ENCODE measurements around the gene PDE11A. TPM values are rescaled to one million over a fixed set of nuclear protein-coding genes. Genes with fewer than 3 reads are reported as not detected.

The PDE11A gene
- total RNA-seq, 1 experiment from 2014 or later: 0.61 TPM

DNA sequence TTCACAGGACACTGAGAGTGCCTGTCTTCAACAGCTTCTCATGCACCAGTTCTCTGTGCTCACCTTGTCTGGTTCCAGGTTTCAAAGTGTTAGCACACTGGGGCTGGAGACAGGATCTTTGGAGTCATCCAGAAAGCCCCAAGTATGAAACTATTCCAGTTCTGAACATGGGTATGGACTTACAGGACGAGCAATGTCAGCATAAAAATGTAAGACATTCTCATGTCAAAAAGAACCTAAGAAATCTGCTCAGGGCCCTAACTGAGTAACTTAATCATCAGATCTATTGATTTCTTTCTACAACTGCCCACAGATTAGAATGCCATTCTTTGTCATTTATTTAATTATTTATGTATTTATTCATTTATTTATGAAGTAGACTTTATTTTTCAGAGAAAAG, 495.5 kb downstream of the PDE11A start:
- Histone ChIP-seq H3K9me3 (ENCODE audit: control insufficient read depth in 1 of 2, insufficient read depth in 1 of 2, low read depth in 1 of 2, low read length in 2 of 2) (no peaks in the 10 kb centered on the region), H3K36me3 (ENCODE audit: control insufficient read depth in 1 of 2, insufficient read depth in 2 of 2, low read length in 2 of 2) (no peaks in the 10 kb centered on the region), H3K4me2 (ENCODE audit: low read length) (no peak overlapping the region), H3K27ac (ENCODE audit: low read depth, low read length) (no peak overlapping the region), H3K9me2 (ENCODE audit: insufficient read depth) (no peaks in the 10 kb centered on the region), H4K20me1 (ENCODE audit: insufficient read depth) (no peaks in the 10 kb centered on the region), H3K9ac (ENCODE audit: low read length) (no peak overlapping the region), H3K27me3 (ENCODE audit: insufficient read depth, low read length) (no peaks in the 10 kb centered on the region), H3K79me2 (ENCODE audit: insufficient read depth, low read length) (no peaks in the 10 kb centered on the region), H2AFZ (ENCODE audit: low read depth, low read length, poor library complexity, severe bottlenecking) (no peak overlapping the region), H3K4me1 (ENCODE audit: control insufficient read depth in 1 of 2, insufficient read depth in 2 of 2, low read length in 2 of 2) (no peaks in the 10 kb centered on the region), H3K4me3 (replicated peaks in 1 of 2; ENCODE audit: low read depth in 1 of 2, low read length in 2 of 2) (no peak overlapping the region)
- DNase-seq (ENCODE audit: low read depth, low spot score) (no peak), ATAC-seq (no peak)
- CTCF ChIA-PET: no interaction called here
- no peak for TF ChIP-seq POLR2A (IDR thresholded peaks at IDR 0.05; ENCODE audit: borderline replicate concordance, extremely low read depth, insufficient read depth, insufficient read length)
- TF ChIP-seq TCF7L2 (IDR thresholded peaks at IDR 0.05; ENCODE audit: borderline replicate concordance, extremely low read depth, insufficient read depth, insufficient read length): no peak
- TF ChIP-seq, protein P1, sequence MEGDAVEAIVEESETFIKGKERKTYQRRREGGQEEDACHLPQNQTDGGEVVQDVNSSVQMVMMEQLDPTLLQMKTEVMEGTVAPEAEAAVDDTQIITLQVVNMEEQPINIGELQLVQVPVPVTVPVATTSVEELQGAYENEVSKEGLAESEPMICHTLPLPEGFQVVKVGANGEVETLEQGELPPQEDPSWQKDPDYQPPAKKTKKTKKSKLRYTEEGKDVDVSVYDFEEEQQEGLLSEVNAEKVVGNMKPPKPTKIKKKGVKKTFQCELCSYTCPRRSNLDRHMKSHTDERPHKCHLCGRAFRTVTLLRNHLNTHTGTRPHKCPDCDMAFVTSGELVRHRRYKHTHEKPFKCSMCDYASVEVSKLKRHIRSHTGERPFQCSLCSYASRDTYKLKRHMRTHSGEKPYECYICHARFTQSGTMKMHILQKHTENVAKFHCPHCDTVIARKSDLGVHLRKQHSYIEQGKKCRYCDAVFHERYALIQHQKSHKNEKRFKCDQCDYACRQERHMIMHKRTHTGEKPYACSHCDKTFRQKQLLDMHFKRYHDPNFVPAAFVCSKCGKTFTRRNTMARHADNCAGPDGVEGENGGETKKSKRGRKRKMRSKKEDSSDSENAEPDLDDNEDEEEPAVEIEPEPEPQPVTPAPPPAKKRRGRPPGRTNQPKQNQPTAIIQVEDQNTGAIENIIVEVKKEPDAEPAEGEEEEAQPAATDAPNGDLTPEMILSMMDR (IDR thresholded peaks at IDR 0.05 in 2 of 3, conservative IDR thresholded peaks at IDR 0.05 in 1 of 3; ENCODE audit: borderline replicate concordance in 1 of 3, insufficient read depth in 1 of 3, low read depth in 2 of 3, low read length in 2 of 3): no peak
- no peak for TF ChIP-seq REST (IDR thresholded peaks at IDR 0.05; ENCODE audit: low read depth)
- TF ChIP-seq ZFX (IDR thresholded peaks at IDR 0.05): no peak
- no peak for TF ChIP-seq SIN3A (IDR thresholded peaks at IDR 0.05; ENCODE audit: low read depth)
- no peak for TF ChIP-seq ZBTB33 (IDR thresholded peaks at IDR 0.05; ENCODE audit: extremely low read depth, insufficient replicate concordance, low read length)
- TF ChIP-seq, protein P2, sequence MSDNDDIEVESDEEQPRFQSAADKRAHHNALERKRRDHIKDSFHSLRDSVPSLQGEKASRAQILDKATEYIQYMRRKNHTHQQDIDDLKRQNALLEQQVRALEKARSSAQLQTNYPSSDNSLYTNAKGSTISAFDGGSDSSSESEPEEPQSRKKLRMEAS (IDR thresholded peaks at IDR 0.05): no peak
- TF ChIP-seq CBX3 (IDR thresholded peaks at IDR 0.05; ENCODE audit: low read depth): no peak
- TF ChIP-seq JUND (IDR thresholded peaks at IDR 0.05): no peak
- TF ChIP-seq CEBPB (IDR thresholded peaks at IDR 0.05; ENCODE audit: low read depth): no peak
- no peak for TF ChIP-seq FOSL1 (IDR thresholded peaks at IDR 0.05; ENCODE audit: low read depth)
- no TSS peak for BruUV-seq (replicated peaks)
- RAD21 ChIA-PET (ENCODE audit: low non-redundant PET in 1 of 2, low total read pairs in 2 of 2, uncharacterized antibody in 2 of 2, unreplicated experiment in 2 of 2): no interaction called here
- POLR2A ChIA-PET: no interaction called here
- intact Hi-C loops (cut with micrococcal nuclease): no loop called here
